ENCODE results near the gene DHX40. TPM values are rescaled to one million over a fixed set of nuclear protein-coding genes. Genes with fewer than 3 reads are reported as not detected.

DHX40 gene
- total and polyA plus RNA-seq, 7 donors: 13.8 to 53.2 (median 36.8) TPM

DNA sequence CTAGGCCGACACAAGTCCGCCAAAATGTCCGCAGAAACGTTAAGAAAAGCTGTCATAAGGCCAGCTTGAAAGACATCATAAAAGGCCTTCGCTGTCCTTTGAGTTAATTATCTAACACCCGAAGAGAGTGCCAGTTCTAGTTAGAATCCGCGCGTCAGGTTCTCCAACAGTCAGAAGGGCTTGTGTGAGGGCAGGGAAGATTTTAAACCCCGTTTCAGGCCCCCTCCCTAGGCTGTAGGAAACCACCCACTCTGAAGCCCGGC, 53.6 kb downstream of the DHX40 start:
- H3K9me3 ChIP-seq: no peaks in the 10 kb centered on the region
- H3K4me1 ChIP-seq: peaks cover 0 to 45% (median 40%) of the 10 kb centered on the region in 4 donors
- no peaks in the 10 kb centered on the region for H3K36me3 ChIP-seq
- no peak for TF ChIP-seq POLR2A (IDR thresholded peaks at IDR 0.05)
- TF ChIP-seq, protein P1, sequence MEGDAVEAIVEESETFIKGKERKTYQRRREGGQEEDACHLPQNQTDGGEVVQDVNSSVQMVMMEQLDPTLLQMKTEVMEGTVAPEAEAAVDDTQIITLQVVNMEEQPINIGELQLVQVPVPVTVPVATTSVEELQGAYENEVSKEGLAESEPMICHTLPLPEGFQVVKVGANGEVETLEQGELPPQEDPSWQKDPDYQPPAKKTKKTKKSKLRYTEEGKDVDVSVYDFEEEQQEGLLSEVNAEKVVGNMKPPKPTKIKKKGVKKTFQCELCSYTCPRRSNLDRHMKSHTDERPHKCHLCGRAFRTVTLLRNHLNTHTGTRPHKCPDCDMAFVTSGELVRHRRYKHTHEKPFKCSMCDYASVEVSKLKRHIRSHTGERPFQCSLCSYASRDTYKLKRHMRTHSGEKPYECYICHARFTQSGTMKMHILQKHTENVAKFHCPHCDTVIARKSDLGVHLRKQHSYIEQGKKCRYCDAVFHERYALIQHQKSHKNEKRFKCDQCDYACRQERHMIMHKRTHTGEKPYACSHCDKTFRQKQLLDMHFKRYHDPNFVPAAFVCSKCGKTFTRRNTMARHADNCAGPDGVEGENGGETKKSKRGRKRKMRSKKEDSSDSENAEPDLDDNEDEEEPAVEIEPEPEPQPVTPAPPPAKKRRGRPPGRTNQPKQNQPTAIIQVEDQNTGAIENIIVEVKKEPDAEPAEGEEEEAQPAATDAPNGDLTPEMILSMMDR (IDR thresholded peaks at IDR 0.05): no peak
- no peak for TF ChIP-seq POLR2AphosphoS5 (IDR thresholded peaks at IDR 0.05)
- no peak for TF ChIP-seq EP300 (IDR thresholded peaks at IDR 0.05)
- H3K27me3 ChIP-seq: no peaks in the 10 kb centered on the region
- DNase-seq: no peak
- intact Hi-C loops (cut with DNase I): loop anchor here (1.0 to 5.0 kb wide), 3 partner anchors 52 to 287 kb away; partner anchors contain the start of genes DHX40, PTRH2, VMP1 and YPEL2
- H3K4me3 ChIP-seq: peak overlapping the region; percentile 72 to 85 (median 85)
- peak overlapping the region; percentile 95 to 98 (median 96) for H3K27ac ChIP-seq
- 0 to 1% methylated on average over 11 of the region's 11 CpGs for WGBS, 2 donors

DNA sequence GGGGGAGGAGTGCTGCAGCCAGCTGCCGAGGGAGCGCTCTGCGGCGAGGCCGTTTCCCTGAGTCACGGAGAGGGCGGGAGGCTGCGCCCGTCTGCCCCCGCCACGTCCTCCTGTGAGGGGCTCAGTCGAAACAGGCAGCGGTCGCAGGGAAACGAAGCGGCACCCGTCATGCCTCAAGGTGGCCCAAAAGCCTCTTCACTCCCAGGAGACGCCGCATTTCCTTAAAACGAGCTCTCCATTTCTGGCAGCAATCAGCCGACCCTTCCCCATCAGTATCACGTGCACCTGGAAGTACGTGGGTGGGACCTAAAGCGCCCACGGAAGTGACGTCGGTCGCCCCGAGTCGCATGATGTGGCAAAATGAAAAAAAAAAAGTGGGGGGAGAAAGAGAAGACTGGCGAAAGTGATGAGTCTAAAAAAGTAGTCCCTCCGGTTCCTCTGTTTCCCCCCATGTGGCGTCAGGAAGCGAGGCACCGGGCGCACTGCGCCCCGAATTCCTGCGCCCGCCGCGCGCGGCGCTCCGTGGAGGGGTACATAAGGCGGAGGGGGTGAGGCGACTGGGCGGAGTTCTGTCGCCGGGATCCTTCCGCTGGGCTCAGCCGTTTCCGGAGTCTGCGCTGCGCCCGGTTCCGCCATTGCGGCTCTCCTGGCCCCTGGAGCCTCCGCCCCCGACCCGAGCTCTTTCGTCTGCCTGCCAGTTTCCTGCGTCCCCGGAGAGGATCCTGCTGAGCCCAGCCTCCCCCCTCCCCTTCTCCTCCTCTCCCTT, 54.1 kb downstream of the DHX40 start, which contains the start of gene CLTC:
CLTC (plus strand) TSS at position 598 of the 766 bp plus-strand sequence. CDS start 237 bp downstream, outside the sequence.
- no peaks in the 10 kb centered on the region for H3K27me3 ChIP-seq
- WGBS, 2 donors: 0% methylated on average over 65 of the region's 65 CpGs
- H3K4me1 ChIP-seq: peaks cover 0 to 50% (median 45%) of the 10 kb centered on the region in 4 donors
- peak; percentile 97 for DNase-seq
- no peaks in the 10 kb centered on the region for H3K9me3 ChIP-seq
- peak within 1 kb of the TSS; percentile 72 to 85 (median 85) for H3K4me3 ChIP-seq
- H3K27ac ChIP-seq: peak within 1 kb of the TSS; percentile 95 to 98 (median 96)
- TF ChIP-seq, protein P1 (IDR thresholded peaks at IDR 0.05): no peak
- TF ChIP-seq POLR2AphosphoS5 (IDR thresholded peaks at IDR 0.05) (peak; percentile 96 to 99 (median 97)), EP300 (IDR thresholded peaks at IDR 0.05) (peak; percentile 19 to 66 (median 54)), POLR2A (IDR thresholded peaks at IDR 0.05) (peak; percentile 90 to 93)
- intact Hi-C loops (cut with DNase I): loop anchor here (1.0 to 5.0 kb wide), 3 partner anchors 52 to 287 kb away; partner anchors contain the start of genes DHX40, PTRH2, VMP1 and YPEL2
- H3K36me3 ChIP-seq: no peaks in the 10 kb centered on the region

DNA sequence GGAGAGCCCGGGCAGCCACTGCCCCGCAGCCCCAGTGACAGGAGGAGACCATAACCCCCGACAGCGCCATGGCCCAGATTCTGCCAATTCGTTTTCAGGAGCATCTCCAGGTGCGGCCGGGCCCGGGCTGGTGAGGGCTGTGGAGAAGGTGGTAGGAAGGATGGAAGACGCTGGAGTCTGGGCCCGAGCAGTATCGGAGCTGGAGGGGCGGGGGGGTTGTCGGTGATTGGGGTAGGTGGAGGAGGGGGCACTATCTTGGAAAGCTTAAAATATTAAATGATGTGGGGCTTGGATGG, 54.6 kb downstream of the DHX40 start:
- Histone ChIP-seq H3K9me3 (no peaks in the 10 kb centered on the region), H3K4me3 (peak overlapping the region; percentile 72 to 85 (median 85)), H3K27me3 (no peaks in the 10 kb centered on the region), H3K36me3 (no peaks in the 10 kb centered on the region), H3K27ac (peak overlapping the region; percentile 95 to 98 (median 96)), H3K4me1 (peaks cover 0 to 55% (median 48%) of the 10 kb centered on the region in 4 donors)
- TF ChIP-seq, protein P1 (IDR thresholded peaks at IDR 0.05): no peak
- no peak for TF ChIP-seq EP300 (IDR thresholded peaks at IDR 0.05)
- no peak for TF ChIP-seq POLR2A (IDR thresholded peaks at IDR 0.05)
- TF ChIP-seq POLR2AphosphoS5 (IDR thresholded peaks at IDR 0.05): no peak
- DNase-seq: no peak
- intact Hi-C loops (cut with DNase I): no loop called here
- 0 to 1% methylated on average over 13 of the region's 13 CpGs for WGBS, 2 donors

GRCh38 chr17:59620518-59621259, 55.3 kb downstream of the DHX40 start:
- peak; percentile 73 for DNase-seq

DNA sequence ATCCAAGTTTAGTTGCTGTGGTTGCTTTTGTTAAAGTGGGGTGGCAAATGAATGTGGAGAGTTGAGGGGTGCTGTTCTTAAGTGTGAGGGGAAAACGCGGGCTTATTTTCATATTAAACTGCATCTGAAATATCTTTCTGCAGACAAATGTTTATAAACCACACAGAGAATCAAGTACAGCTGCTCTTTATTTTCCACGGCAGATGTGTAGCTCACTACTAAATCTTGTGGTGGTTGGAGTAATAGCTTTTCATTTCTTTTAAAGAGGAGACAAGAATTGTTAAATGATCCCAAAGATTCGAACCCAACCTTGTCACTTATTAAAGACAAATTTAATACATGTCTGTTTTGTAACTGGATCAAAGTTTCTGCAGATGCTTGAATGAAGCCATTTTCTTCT, 56.4 kb downstream of the DHX40 start:
- peak overlapping the region in 3 of 4 donors; percentile 13 to 95 (median 95) for H3K27ac ChIP-seq
- intact Hi-C loops (cut with DNase I): no loop called here

More at GRCh38 chr17:59620518-59621259, 55.3 kb downstream of the DHX40 start:
- 1 to 3% methylated on average over 14 of the region's 14 CpGs for WGBS, 2 donors
- Histone ChIP-seq H3K4me3 (peak overlapping the region; percentile 72 to 85 (median 85)), H3K27ac (peak overlapping the region; percentile 95 to 98 (median 96)), H3K27me3 (no peaks in the 10 kb centered on the region), H3K4me1 (peaks cover 0 to 61% (median 51%) of the 10 kb centered on the region in 4 donors), H3K9me3 (no peaks in the 10 kb centered on the region), H3K36me3 (no peaks in the 10 kb centered on the region)
- intact Hi-C loops (cut with DNase I): no loop called here
- TF ChIP-seq POLR2A (IDR thresholded peaks at IDR 0.05) (no peak), EP300 (IDR thresholded peaks at IDR 0.05) (no peak), POLR2AphosphoS5 (IDR thresholded peaks at IDR 0.05) (peak in 2 of 4 donors; percentile 7 to 32)

More for the DNA sequence above, 56.4 kb downstream of the DHX40 start:
- peaks cover 0 to 72% (median 60%) of the 10 kb centered on the region in 4 donors for H3K4me1 ChIP-seq
- no peak for DNase-seq
- H3K4me3 ChIP-seq: peak overlapping the region in 2 of 4 donors; percentile 72 to 85
- H3K36me3 ChIP-seq: no peaks in the 10 kb centered on the region
- WGBS, 2 donors: 10 to 37% methylated on average over 4 of the region's 4 CpGs
- TF ChIP-seq POLR2AphosphoS5 (IDR thresholded peaks at IDR 0.05): no peak
- TF ChIP-seq, protein P1 (IDR thresholded peaks at IDR 0.05): no peak
- no peak for TF ChIP-seq EP300 (IDR thresholded peaks at IDR 0.05)
- TF ChIP-seq POLR2A (IDR thresholded peaks at IDR 0.05): no peak
- H3K9me3 ChIP-seq: no peaks in the 10 kb centered on the region
- no peaks in the 10 kb centered on the region for H3K27me3 ChIP-seq
